GM12878 (cell line): Measurements from ENCODE around the gene INSL3. TPM values are rescaled to one million over a fixed set of nuclear protein-coding genes. Genes with fewer than 3 reads are reported as not detected.

ENCODE experiments used
- ATAC-seq: fragments of 200-7000 bp; cut with Tn5 transposase; 3 replicates; pipeline ENCODE4 v1.9.1; 2020; ENCODE audit warnings: mild to moderate bottlenecking, moderate library complexity
- BruUV-seq: library from RNA; stranded (reverse); fragments of 400-500 nt; replicated peaks from 2 replicates; lab custom pipeline; 2021; lab: Mats Ljungman, UMichigan
- CTCF ChIA-PET: fragments of 300-600 bp; sonication (Branson Sonifier 250); formaldehyde crosslinking; extraction: SDS; loops from one replicate; lab custom pipeline; 2021; ENCODE audit warnings: inconsistent platforms; lab: Yijun Ruan, JAX
- POLR2A ChIA-PET: fragments of 350-600 bp; formaldehyde crosslinking; extraction: SDS; loops from one replicate; lab custom pipeline; 2021; ENCODE audit warnings: inconsistent platforms; lab: Charles Lee
- RAD21 ChIA-PET: fragments of 300-600 bp; sonication (Branson Sonifier 250); formaldehyde crosslinking; loops from one replicate; lab custom pipeline; 2023; ENCODE audit warnings: antibody characterized with exemption; ENCODE audit not compliant: unreplicated experiment; lab: Charles Lee
- SMC1A ChIA-PET: fragments of 300-600 bp; sonication (Branson Sonifier 250); formaldehyde crosslinking; loops from one replicate; lab custom pipeline; 2023; ENCODE audit not compliant: unreplicated experiment, uncharacterized antibody; lab: Charles Lee
- DNase-seq: peaks from one replicate; pipeline ENCODE4 v3.0.0-alpha.2; 2011; ENCODE audit warnings: low read depth, low spot score
- FAIRE-seq: peaks from 3 replicates; lab custom pipeline; 2011; peaks lifted over from hg19 to GRCh38; lab: Jason Lieb, UNC
- H2AFZ ChIP-seq: 2 replicates; pipeline ENCODE4 v1.6.0; 2011; ENCODE audit warnings: low read depth, low read length, control low read depth; ENCODE audit not compliant: control insufficient read depth
- H3K27ac ChIP-seq: 2 replicates; pipeline ENCODE4 v1.5.1; 2011; ENCODE audit warnings: control low read depth; ENCODE audit not compliant: control insufficient read depth, insufficient read depth
- H3K27me3 ChIP-seq, 2 experiments: replicated peaks in 1 of 2; 2 replicates each; pipeline versions ENCODE4 v1.6.0 to v1.6.1; 2011; ENCODE audit warnings: low read length in 1 of 2; ENCODE audit not compliant: control insufficient read depth in 2 of 2, insufficient read depth in 2 of 2
- H3K36me3 ChIP-seq, 2 experiments: 2 replicates each; pipeline ENCODE4 v1.5.1; 2011; ENCODE audit warnings: low read length in 1 of 2; ENCODE audit not compliant: control insufficient read depth in 2 of 2, insufficient read depth in 2 of 2
- H3K4me1 ChIP-seq: 2 replicates; pipeline ENCODE4 v1.6.1; 2011; ENCODE audit warnings: mild to moderate bottlenecking, low read length, moderate library complexity, mixed read lengths; ENCODE audit not compliant: control insufficient read depth, insufficient read depth
- H3K4me2 ChIP-seq: 2 replicates; pipeline ENCODE4 v1.6.0; 2011; ENCODE audit warnings: control low read depth; ENCODE audit not compliant: control insufficient read depth, insufficient read depth
- H3K4me3 ChIP-seq: fragments of 200-600 bp; sonication (generic); 2 replicates; pipeline ENCODE4 v1.5.1; 2016
- H3K79me2 ChIP-seq: 2 replicates; pipeline ENCODE4 v1.6.0; 2011; ENCODE audit warnings: low read length; ENCODE audit not compliant: control insufficient read depth, insufficient read depth
- H3K9ac ChIP-seq: 2 replicates; pipeline ENCODE4 v1.8.0; 2011; ENCODE audit warnings: low read length, control low read depth, mixed read lengths; ENCODE audit not compliant: control insufficient read depth, insufficient read depth
- H3K9me3 ChIP-seq: replicated peaks from 3 replicates; pipeline ENCODE4 v1.5.1; 2011; ENCODE audit warnings: mild to moderate bottlenecking, low read length; ENCODE audit not compliant: control insufficient read depth, insufficient read depth
- H4K20me1 ChIP-seq: 2 replicates; pipeline ENCODE4 v1.6.0; 2011; ENCODE audit not compliant: control insufficient read depth, insufficient read depth
- BMI1 ChIP-seq: fragments of 450-650 bp; IDR thresholded peaks from 2 replicates; pipeline ENCODE4 v1.6.1; 2016; ENCODE audit warnings: mild to moderate bottlenecking, moderate library complexity, borderline replicate concordance
- ZBTB40 ChIP-seq: fragments of 450-650 bp; IDR thresholded peaks from 2 replicates; pipeline ENCODE4 v1.6.1; 2016; ENCODE audit warnings: mild to moderate bottlenecking, moderate library complexity, borderline replicate concordance
- WGBS: methylation state at CpG from one replicate; pipeline ENCODE4 v1.1.6; 2016; ENCODE audit warnings: low lambda C conversion rate; ENCODE audit not compliant: insufficient replicate concordance, insufficient coverage; ENCODE audit errors: missing lambda C conversion rate; 5-methylcytosine and 5-hydroxymethylcytosine counted together
- in situ Hi-C: fragments of 300-500 bp; cut with MboI; formaldehyde crosslinking; loops from 9 replicates; pipeline ENCODE4 v1.14.3; 2018; ENCODE audit warnings: mixed read lengths
- intact Hi-C: fragments of 100-400 bp; cut with micrococcal nuclease; formaldehyde crosslinking; loops from one replicate; pipeline ENCODE4 v1.14.2; 2022; ENCODE audit not compliant: unreplicated experiment
- polyA plus RNA-seq, 11 experiments: library from polyadenylated mRNA; depleted of rRNA in 4 of 11; unstranded in 6 of 11; stranded (reverse) in 5 of 11; fragments of >200 nt; fragmentation: Nextera tagmentation in 4 of 11; fragmentation: Illumina TruSeq in 1 of 11; extraction: Ambion mirVana in 4 of 11; extraction: Trizol in 1 of 11; gene quantifications; 1 replicate in 1 of 11; 2 replicates in 10 of 11; pipeline versions ENCODE4 v1.2.1 to v1.2.3, GENCODE V29; 2011 to 2016; ENCODE audit warnings: inconsistent platforms in 2 of 11, missing spikeins in 2 of 11, low read depth in 1 of 11
- total RNA-seq, 4 experiments: library from RNA; depleted of rRNA in 3 of 4; stranded (reverse); fragments of >200 nt in 3 of 4; fragmentation: Illumina TruSeq in 1 of 4; extraction: Trizol in 1 of 4; gene quantifications; 2 replicates each; pipeline versions ENCODE4 v1.2.1 to v1.2.3, GENCODE V29; 2013 to 2021

INSL3 gene
- total and polyA plus RNA-seq, 10 of the 15 experiments (the other 5 are each of a cell fraction or from before 2014, with no cell fraction given) = 0.27 to 1.9 (median 0.70) TPM

- no peaks in the 10 kb centered on the region for H4K20me1 ChIP-seq
- ATAC-seq (no peak), DNase-seq (no peak)
- ChIA-PET RAD21 (interaction anchor here (1.4 to 3.0 kb wide), 6 partner anchors 16 to 161 kb away, joined by 4 to 31 read pairs (median 7); partner anchors contain the start of gene FCHO1), SMC1A (interaction anchor here (1.3 to 4.1 kb wide), 6 partner anchors 12 to 66 kb away, joined by 3 to 40 read pairs (median 8); no protein-coding TSS in a partner anchor), CTCF (interaction anchor here (0.9 to 8.0 kb wide), 10 partner anchors 11 to 145 kb away, joined by 3 to 108 read pairs (median 6); partner anchors contain the start of genes FCHO1 and UNC13A), POLR2A (interaction anchor here (0.9 to 1.2 kb wide), 2 partner anchors 9 to 13 kb away, joined by 3 read pairs; no protein-coding TSS in a partner anchor)
- no peak overlapping the region for H2AFZ ChIP-seq
- no peaks in the 10 kb centered on the region for H3K9me3 ChIP-seq
- WGBS = 96% methylated on average over 1 of the region's 1 CpG
- H3K4me2 ChIP-seq = no peak overlapping the region
- H3K9ac ChIP-seq = no peak overlapping the region
- no peak overlapping the region for H3K4me3 ChIP-seq
- TF ChIP-seq ZBTB40 (peak; percentile 43; the same call in 1 of the 2 replicates), BMI1 (no peak)
- TF ChIP-seq, all 136 proteins: peak for 1
- FAIRE-seq = peak; percentile 44
- Histone ChIP-seq H3K27ac (no peak overlapping the region), H3K79me2 (no peaks in the 10 kb centered on the region), H3K4me1 (no peaks in the 10 kb centered on the region), H3K36me3 (peaks cover 16 to 18% of the 10 kb centered on the region in 2 experiments), H3K27me3 (no peaks in the 10 kb centered on the region)
- intact Hi-C loops (no loop called here), in situ Hi-C loops (no loop called here)
- BruUV-seq = no TSS peak
These were observed 53.8 kb downstream of the INSL3 start for GRCh38 chr19:17767559-17767958.
